Measurements from ENCODE around the gene NCKAP5.

NCKAP5 gene

GRCh38 chr2:132690664-132691303 is 877.5 kb downstream of the NCKAP5 start:
- TF ChIP-seq CTCF (IDR thresholded peaks at IDR 0.05; ENCODE audit: insufficient read depth, low read length, missing control alignments), result no peak
- CTCF ChIA-PET, result interaction anchor here (0.8 to 1.4 kb wide), 2 partner anchors 13 to 22 kb away, joined by 3 to 5 read pairs; no protein-coding TSS in a partner anchor
- H3K4me3 ChIP-seq (ENCODE audit: low read depth, low read length), result no peak overlapping the region
- POLR2A ChIA-PET, result no interaction called here
- DNase-seq (ENCODE audit: low read depth, low spot score), result no peak

GRCh38 chr2:132681766-132682165 is 886.5 kb downstream of the NCKAP5 start:
- ChIA-PET CTCF (interaction anchor here (1.5 kb wide), 1 partner anchor 14 kb away, joined by 5 read pairs; no protein-coding TSS in a partner anchor), POLR2A (no interaction called here)
- H3K4me3 ChIP-seq (ENCODE audit: low read depth, low read length), result no peak overlapping the region
- no peak for DNase-seq (ENCODE audit: low read depth, low spot score)
- no peak for TF ChIP-seq CTCF (IDR thresholded peaks at IDR 0.05; ENCODE audit: insufficient read depth, low read length, missing control alignments)

GRCh38 chr2:132680544-132680943 is 887.7 kb downstream of the NCKAP5 start:
- no peak overlapping the region for H3K4me3 ChIP-seq (ENCODE audit: low read depth, low read length)
- no peak for TF ChIP-seq CTCF (IDR thresholded peaks at IDR 0.05; ENCODE audit: insufficient read depth, low read length, missing control alignments)
- no peak for DNase-seq (ENCODE audit: low read depth, low spot score)
- CTCF ChIA-PET, result interaction anchor here (1.5 kb wide), 1 partner anchor 15 kb away, joined by 5 read pairs; no protein-coding TSS in a partner anchor
- POLR2A ChIA-PET, result no interaction called here

- no peak for TF ChIP-seq CTCF (IDR thresholded peaks at IDR 0.05; ENCODE audit: insufficient read depth, low read length, missing control alignments)
- no peak overlapping the region for H3K4me3 ChIP-seq (ENCODE audit: low read depth, low read length)
- POLR2A ChIA-PET, result no interaction called here
- DNase-seq (ENCODE audit: low read depth, low spot score), result no peak
- CTCF ChIA-PET, result interaction anchor here (0.9 to 1.3 kb wide), 3 partner anchors 16 to 488 kb away, joined by 3 to 6 read pairs (median 3); no protein-coding TSS in a partner anchor
These were observed 889.8 kb downstream of the NCKAP5 start for GRCh38 chr2:132678483-132678882.

- TF ChIP-seq CTCF (IDR thresholded peaks at IDR 0.05; ENCODE audit: insufficient read depth, low read length, missing control alignments), result no peak
- DNase-seq (ENCODE audit: low read depth, low spot score), result no peak
- CTCF ChIA-PET, result interaction anchor here (1.2 to 2.7 kb wide), 6 partner anchors 10 to 493 kb away, joined by 3 to 14 read pairs (median 4); no protein-coding TSS in a partner anchor
- no peak overlapping the region for H3K4me3 ChIP-seq (ENCODE audit: low read depth, low read length)
- POLR2A ChIA-PET, result interaction anchor here (0.7 kb wide), 1 partner anchor 261 kb away, joined by 3 read pairs; no protein-coding TSS in a partner anchor
These were observed 890.6 kb downstream of the NCKAP5 start for GRCh38 chr2:132677661-132678060.

- no peak for TF ChIP-seq CTCF (IDR thresholded peaks at IDR 0.05; ENCODE audit: insufficient read depth, low read length, missing control alignments)
- no peak overlapping the region for H3K4me3 ChIP-seq (ENCODE audit: low read depth, low read length)
- ChIA-PET CTCF (interaction anchor here (0.8 to 2.7 kb wide), 7 partner anchors 10 to 517 kb away, joined by 3 to 14 read pairs (median 4); no protein-coding TSS in a partner anchor), POLR2A (no interaction called here)
- no peak for DNase-seq (ENCODE audit: low read depth, low spot score)
These were observed 891.3 kb downstream of the NCKAP5 start for GRCh38 chr2:132676999-132677398.

Measured in AG04449 (cell line).